ENCODE results near the gene SLC27A4.

The SLC27A4 gene

GRCh38 chr9:128406848-128407391 lies 66.6 kb downstream of the SLC27A4 start:
- Mint-ChIP-seq H3K27ac (no peak overlapping the region), H3K4me1 (no peaks in the 10 kb centered on the region), H3K27me3 (peaks cover 45% of the 10 kb centered on the region), H3K4me3 (no peak overlapping the region), H3K36me3 (no peaks in the 10 kb centered on the region), H3K9me3 (no peaks in the 10 kb centered on the region)
- no peak for ATAC-seq

GRCh38 chr9:128408963-128409431 lies 68.7 kb downstream of the SLC27A4 start:
- Mint-ChIP-seq H3K27ac (no peak overlapping the region), H3K4me3 (no peak overlapping the region), H3K9me3 (no peaks in the 10 kb centered on the region), H3K4me1 (no peaks in the 10 kb centered on the region), H3K36me3 (no peaks in the 10 kb centered on the region), H3K27me3 (peaks cover 51% of the 10 kb centered on the region)
- no peak for ATAC-seq

- Mint-ChIP-seq H3K4me3 (no peak overlapping the region), H3K36me3 (no peaks in the 10 kb centered on the region), H3K4me1 (no peaks in the 10 kb centered on the region), H3K9me3 (no peaks in the 10 kb centered on the region), H3K27me3 (peaks cover 56% of the 10 kb centered on the region), H3K27ac (no peak overlapping the region)
- peak; percentile 11 for ATAC-seq
These were observed 69.1 kb downstream of the SLC27A4 start for GRCh38 chr9:128409450-128409849.

GRCh38 chr9:128409978-128410377 lies 69.7 kb downstream of the SLC27A4 start:
- H3K4me3 Mint-ChIP-seq: no peak overlapping the region
- no peaks in the 10 kb centered on the region for H3K4me1 Mint-ChIP-seq
- no peak overlapping the region for H3K27ac Mint-ChIP-seq
- peaks cover 59% of the 10 kb centered on the region for H3K27me3 Mint-ChIP-seq
- no peak for ATAC-seq
- H3K9me3 Mint-ChIP-seq: no peaks in the 10 kb centered on the region
- H3K36me3 Mint-ChIP-seq: no peaks in the 10 kb centered on the region

Data from stimulated activated memory B cell treated with anti-CD40 and anti-IgM and Interleukin-4, amounts not matched to agents 10 μg/mL and 1 μg/mL and 100 μg/mL, for 72 hours (primary cell).